CD14-positive monocyte (primary cell): ENCODE measurements around the gene TMEM61. TPM values are rescaled to one million over a fixed set of nuclear protein-coding genes. Genes with fewer than 3 reads are reported as not detected.

Experiments
- DNase-seq, 3 donors: peaks; one replicate each; pipeline ENCODE4 v3.0.0-alpha.2; 2011 to 2022
- H2AFZ ChIP-seq: 2 replicates; pipeline ENCODE4 v1.6.0; 2012; ENCODE audit warnings: mild to moderate bottlenecking, low read depth, low read length, inconsistent platforms; ENCODE audit not compliant: insufficient read depth, poor library complexity, severe bottlenecking
- H3K27ac ChIP-seq, 2 donors: 1 replicate in 1 of 2; 2 replicates in 1 of 2; pipeline ENCODE4 v1.5.1; 2012 to 2013; ENCODE audit warnings: low read length in 2 of 2, control low read depth in 1 of 2, inconsistent platforms in 1 of 2, low read depth in 1 of 2, mild to moderate bottlenecking in 1 of 2
- H3K27me3 ChIP-seq, 2 donors: one replicate each; pipeline versions ENCODE4 v1.6.0 to v1.6.1; 2011 to 2013; ENCODE audit warnings: low read length in 2 of 2; ENCODE audit not compliant: control insufficient read depth in 2 of 2, insufficient read depth in 2 of 2
- H3K36me3 ChIP-seq, 2 donors: replicated peaks in 1 of 2; 1 replicate in 1 of 2; 2 replicates in 1 of 2; pipeline versions ENCODE4 v1.5.1 to v1.6.1; 2012 to 2013; ENCODE audit warnings: low read length in 2 of 2, control low read depth in 1 of 2, inconsistent platforms in 1 of 2, mild to moderate bottlenecking in 1 of 2; ENCODE audit not compliant: insufficient read depth in 2 of 2, control insufficient read depth in 1 of 2
- H3K4me1 ChIP-seq, 2 donors: 1 replicate in 1 of 2; 2 replicates in 1 of 2; pipeline versions ENCODE4 v1.5.1 to v1.6.1; 2012 to 2013; ENCODE audit warnings: low read length in 2 of 2, control low read depth in 1 of 2, inconsistent platforms in 1 of 2, mild to moderate bottlenecking in 1 of 2, moderate library complexity in 1 of 2; ENCODE audit not compliant: insufficient read depth in 2 of 2, control insufficient read depth in 1 of 2
- H3K4me2 ChIP-seq: replicated peaks from 2 replicates; pipeline ENCODE3; 2012; ENCODE audit warnings: low read length, moderate library complexity, mild to moderate bottlenecking; ENCODE audit not compliant: poor library complexity, severe bottlenecking; ENCODE audit errors: extremely low read depth
- H3K4me3 ChIP-seq, 3 experiments: fragments of 200-600 bp in 1 of 3; sonication (generic) in 1 of 3; replicated peaks in 1 of 3; 1 replicate in 2 of 3; 2 replicates in 1 of 3; pipeline ENCODE4 v1.5.1; 2011 to 2013; ENCODE audit warnings: low read length in 3 of 3, mild to moderate bottlenecking in 3 of 3, control low read depth in 2 of 3, low read depth in 2 of 3, inconsistent platforms in 1 of 3, moderate library complexity in 1 of 3
- H3K79me2 ChIP-seq: 2 replicates; pipeline ENCODE4 v1.6.0; 2012; ENCODE audit warnings: mild to moderate bottlenecking, control low read depth, inconsistent platforms, low read length, moderate library complexity; ENCODE audit not compliant: insufficient read depth
- H3K9ac ChIP-seq: 2 replicates; pipeline ENCODE4 v1.6.0; 2017; ENCODE audit warnings: low read length, mild to moderate bottlenecking; ENCODE audit not compliant: insufficient read depth, poor library complexity, severe bottlenecking
- H3K9me3 ChIP-seq, 2 donors: replicated peaks in 1 of 2; 1 replicate in 1 of 2; 2 replicates in 1 of 2; pipeline versions ENCODE4 v1.5.1 to v1.6.1; 2012 to 2013; ENCODE audit warnings: low read length in 2 of 2, control low read depth in 1 of 2; ENCODE audit not compliant: control insufficient read depth in 1 of 2, insufficient read depth in 1 of 2
- H4K20me1 ChIP-seq: 2 replicates; pipeline ENCODE4 v1.6.0; 2012; ENCODE audit warnings: mild to moderate bottlenecking, low read length, control low read depth, moderate library complexity; ENCODE audit not compliant: insufficient read depth
- H3K27ac Mint-ChIP-seq, 7 donors: one replicate each; pipeline ENCODE4 v1.8.0; 2020; ENCODE audit warnings: mild to moderate bottlenecking in 7 of 7, mixed read lengths in 7 of 7, moderate library complexity in 6 of 7, inconsistent platforms in 2 of 7
- H3K27me3 Mint-ChIP-seq, 3 donors: one replicate each; pipeline ENCODE4 v1.8.0; 2021 to 2022; ENCODE audit warnings: low read depth in 3 of 3, mild to moderate bottlenecking in 3 of 3, mixed read lengths in 3 of 3, moderate library complexity in 3 of 3, inconsistent platforms in 1 of 3
- H3K36me3 Mint-ChIP-seq, 2 donors: one replicate each; pipeline ENCODE4 v1.8.0; 2020; ENCODE audit warnings: mixed read lengths in 2 of 2, inconsistent platforms in 1 of 2, mild to moderate bottlenecking in 1 of 2
- H3K4me1 Mint-ChIP-seq: one replicate; pipeline ENCODE4 v1.8.0; 2020; ENCODE audit warnings: mild to moderate bottlenecking, mixed read lengths
- H3K4me3 Mint-ChIP-seq, 2 donors: one replicate each; pipeline ENCODE4 v1.8.0; 2020; ENCODE audit warnings: mild to moderate bottlenecking in 2 of 2, mixed read lengths in 2 of 2, moderate library complexity in 1 of 2
- H3K9me3 Mint-ChIP-seq, 7 donors: one replicate each; pipeline ENCODE4 v1.8.0; 2020 to 2022; ENCODE audit warnings: mixed read lengths in 7 of 7, mild to moderate bottlenecking in 6 of 7, moderate library complexity in 6 of 7, inconsistent platforms in 2 of 7
- CTCF ChIP-seq: fragments of 200-600 bp; IDR thresholded peaks from one replicate; pipeline ENCODE4 v1.8.0; 2022; ENCODE audit warnings: antibody characterized with exemption, mild to moderate bottlenecking
- whole genome bisulfite sequencing: methylation state at CpG from one replicate; pipeline ENCODE4 v1.1.5; 2013; ENCODE audit warnings: missing lambda C conversion rate; ENCODE audit not compliant: insufficient coverage; 5-methylcytosine and 5-hydroxymethylcytosine counted together
- intact Hi-C, 2 donors: fragments of 100-400 bp; cut with micrococcal nuclease; formaldehyde crosslinking; loops; one replicate each; pipeline versions ENCODE4 v1.15.0 to v1.15.1; 2023
- polyA plus RNA-seq, 3 donors: library from polyadenylated mRNA; depleted of rRNA in 1 of 3; unstranded in 2 of 3; stranded (reverse) in 1 of 3; fragments of 300-500 nt in 2 of 3; fragments of >200 nt in 1 of 3; fragmentation: Illumina TruSeq in 2 of 3; gene quantifications; 1 replicate in 2 of 3; 2 replicates in 1 of 3; pipeline ENCODE4 v1.2.3, GENCODE V29; 2012 to 2021

Gene TMEM61
- polyA plus RNA-seq, 3 donors: not detected

DNA sequence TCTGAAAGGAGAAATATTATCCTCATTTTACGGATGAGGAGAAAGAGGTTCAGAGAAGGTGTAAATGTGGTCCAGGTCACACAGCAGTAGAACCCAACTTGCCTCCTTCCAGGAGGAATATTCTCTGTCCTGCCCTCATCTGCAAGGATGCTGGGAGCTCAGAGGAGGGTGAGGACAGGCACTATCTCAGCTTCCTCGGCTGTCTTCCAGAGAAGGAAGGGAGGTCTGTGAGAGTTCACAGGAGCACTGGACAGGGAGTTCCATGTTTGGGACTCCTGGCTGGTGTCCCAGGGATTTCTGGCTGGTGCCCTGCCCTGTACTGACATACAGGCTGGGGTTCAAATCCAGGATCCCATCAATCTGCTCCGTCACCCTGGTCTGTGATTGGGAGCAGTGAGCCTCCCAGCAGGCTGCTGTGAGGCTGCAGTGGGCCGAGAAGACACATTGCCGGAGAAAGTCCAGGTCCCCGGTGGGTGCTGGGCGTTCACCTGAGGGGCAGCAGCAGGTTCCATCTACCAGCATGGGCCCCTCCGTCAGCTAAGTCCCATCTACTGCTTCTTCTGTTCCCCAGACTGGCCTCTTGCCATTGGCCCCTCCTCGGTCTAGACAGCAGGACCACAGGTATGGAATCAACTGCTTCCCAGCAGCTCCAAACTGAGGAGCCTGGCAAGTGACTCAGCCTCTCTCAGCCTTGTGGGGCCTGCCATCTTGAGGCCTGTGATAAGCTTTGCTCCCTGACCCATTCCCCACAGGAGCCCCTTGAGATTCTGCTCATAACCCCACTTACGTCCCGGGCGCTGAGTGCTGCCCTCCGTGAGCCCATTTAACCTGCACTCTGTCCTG is 9.8 kb downstream of the TMEM61 start:
- Mint-ChIP-seq H3K4me1 (no peaks in the 10 kb centered on the region), H3K27ac (no peak overlapping the region), H3K9me3 (peaks cover 0 to 3% (median 0%) of the 10 kb centered on the region in 7 donors), H3K4me3 (no peak overlapping the region), H3K36me3 (no peaks in the 10 kb centered on the region), H3K27me3 (peaks cover 7 to 29% (median 11%) of the 10 kb centered on the region in 3 donors)
- Histone ChIP-seq H3K4me3 (no peak overlapping the region), H3K4me1 (no peaks in the 10 kb centered on the region), H4K20me1 (no peaks in the 10 kb centered on the region), H3K79me2 (no peaks in the 10 kb centered on the region), H3K27me3 (peaks cover 0 to 2% of the 10 kb centered on the region in 2 donors), H3K27ac (no peak overlapping the region), H2AFZ (no peak overlapping the region), H3K4me2 (no peak overlapping the region), H3K36me3 (no peaks in the 10 kb centered on the region), H3K9ac (no peak overlapping the region), H3K9me3 (no peaks in the 10 kb centered on the region)
- WGBS: 84% methylated on average over 7 of the region's 13 CpGs
- DNase-seq: no peak
- intact Hi-C loops: no loop called here
- TF ChIP-seq CTCF: no peak

DNA sequence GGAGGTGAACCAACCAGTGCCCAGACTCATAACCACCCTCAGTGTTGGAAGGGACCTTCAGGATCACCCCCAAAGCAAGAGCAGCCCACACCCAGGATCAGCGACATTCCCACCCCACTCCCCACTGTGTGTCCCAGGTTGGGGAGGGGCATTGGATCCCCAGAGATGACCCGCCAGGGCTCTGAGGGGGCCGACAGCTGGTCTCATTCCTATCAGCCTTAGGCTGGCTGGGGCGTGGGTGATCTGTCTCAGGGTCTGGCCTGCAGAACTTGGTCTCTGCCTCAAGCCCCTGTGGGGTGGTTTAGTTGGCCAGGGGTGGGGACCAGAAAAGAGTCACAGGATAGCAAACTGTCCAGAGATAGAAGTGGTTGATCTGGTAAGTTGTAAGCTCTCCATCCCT is 10.5 kb downstream of the TMEM61 start:
- no peaks in the 10 kb centered on the region for H3K36me3 ChIP-seq
- intact Hi-C loops: no loop called here
- DNase-seq: no peak
- H3K9me3 ChIP-seq: no peaks in the 10 kb centered on the region
- H3K27ac ChIP-seq: no peak overlapping the region
- peaks cover 3% of the 10 kb centered on the region for H3K4me1 Mint-ChIP-seq
- no peaks in the 10 kb centered on the region for H4K20me1 ChIP-seq
- TF ChIP-seq CTCF: no peak
- H3K27me3 ChIP-seq: peaks cover 0 to 6% of the 10 kb centered on the region in 2 donors
- H3K4me1 ChIP-seq: peaks cover under 1 to 3% of the 10 kb centered on the region in 2 donors
- H3K36me3 Mint-ChIP-seq: no peaks in the 10 kb centered on the region
- no peak overlapping the region for H3K9ac ChIP-seq
- WGBS: 71% methylated on average over 4 of the region's 4 CpGs
- H3K9me3 Mint-ChIP-seq: peaks cover 0 to 2% (median 0%) of the 10 kb centered on the region in 7 donors
- no peak overlapping the region for H3K4me3 Mint-ChIP-seq
- peak overlapping the region in 1 of 7 donors; percentile 27 for H3K27ac Mint-ChIP-seq
- H3K4me2 ChIP-seq: no peak overlapping the region
- H2AFZ ChIP-seq: no peak overlapping the region
- no peaks in the 10 kb centered on the region for H3K79me2 ChIP-seq
- H3K4me3 ChIP-seq: no peak overlapping the region
- H3K27me3 Mint-ChIP-seq: peaks cover 10 to 32% (median 18%) of the 10 kb centered on the region in 3 donors
